Mesodermal cell (in vitro differentiated cells): ENCODE measurements around the gene PLXDC1.

Source experiments
- H3K27ac ChIP-seq: 2 replicates; pipeline ENCODE4 v1.7.0; 2013; ENCODE audit warnings: mild to moderate bottlenecking, low read depth, low read length, moderate library complexity; ENCODE audit not compliant: severe bottlenecking
- H3K36me3 ChIP-seq: 2 replicates; pipeline ENCODE4 v1.7.1; 2013; ENCODE audit warnings: mild to moderate bottlenecking, low read length, moderate library complexity; ENCODE audit not compliant: control insufficient read depth, insufficient read depth
- H3K4me1 ChIP-seq: one replicate; pipeline ENCODE4 v1.7.1; 2013; ENCODE audit warnings: mild to moderate bottlenecking, low read length; ENCODE audit not compliant: insufficient read depth, control insufficient read depth, poor library complexity, severe bottlenecking
- H3K4me3 ChIP-seq: 2 replicates; pipeline ENCODE4 v1.7.0; 2013; ENCODE audit warnings: low read length, control low read depth, mild to moderate bottlenecking; ENCODE audit not compliant: insufficient read depth, poor library complexity, severe bottlenecking; ENCODE audit errors: extremely low read depth
- H3K9me3 ChIP-seq: 2 replicates; pipeline ENCODE4 v1.7.1; 2013; ENCODE audit warnings: mild to moderate bottlenecking, low read length, moderate library complexity; ENCODE audit not compliant: control insufficient read depth
- WGBS, 2 experiments: methylation state at CpG; one replicate each; pipeline ENCODE4 v1.1.5; 2013; ENCODE audit warnings: missing lambda C conversion rate in 2 of 2; ENCODE audit not compliant: insufficient coverage in 2 of 2; 5-methylcytosine and 5-hydroxymethylcytosine counted together

Gene PLXDC1

DNA sequence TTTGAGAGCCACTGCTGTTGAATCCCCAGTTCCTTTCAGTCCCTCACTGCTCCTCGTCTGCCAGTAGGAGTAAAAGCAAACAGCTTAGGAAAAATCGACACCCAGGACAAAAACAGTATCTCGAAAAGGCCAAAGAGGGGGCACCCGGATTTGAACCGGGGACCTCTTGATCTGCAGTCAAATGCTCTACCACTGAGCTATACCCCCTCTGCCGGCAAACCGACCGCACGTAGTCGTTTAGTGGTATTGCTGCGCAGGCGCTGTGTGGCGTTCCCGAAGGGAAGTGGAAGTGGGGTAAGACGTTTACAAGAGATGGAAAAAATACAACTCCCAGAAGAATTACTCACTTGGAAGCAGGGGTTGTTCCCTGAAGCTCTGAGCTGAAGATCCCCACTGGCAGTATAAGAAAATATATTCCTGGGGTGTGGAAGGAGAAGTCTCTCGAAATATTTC is 2.2 kb upstream of the PLXDC1 start:
- 0% methylated on average over 4 to 5 of the region's 16 CpGs for WGBS, 2 experiments
- H3K9me3 ChIP-seq: no peaks in the 10 kb centered on the region
- H3K4me3 ChIP-seq: peak overlapping the region; percentile 96
- peaks cover 10% of the 10 kb centered on the region for H3K4me1 ChIP-seq
- H3K27ac ChIP-seq: peak overlapping the region; percentile 49
- H3K36me3 ChIP-seq: no peaks in the 10 kb centered on the region

DNA sequence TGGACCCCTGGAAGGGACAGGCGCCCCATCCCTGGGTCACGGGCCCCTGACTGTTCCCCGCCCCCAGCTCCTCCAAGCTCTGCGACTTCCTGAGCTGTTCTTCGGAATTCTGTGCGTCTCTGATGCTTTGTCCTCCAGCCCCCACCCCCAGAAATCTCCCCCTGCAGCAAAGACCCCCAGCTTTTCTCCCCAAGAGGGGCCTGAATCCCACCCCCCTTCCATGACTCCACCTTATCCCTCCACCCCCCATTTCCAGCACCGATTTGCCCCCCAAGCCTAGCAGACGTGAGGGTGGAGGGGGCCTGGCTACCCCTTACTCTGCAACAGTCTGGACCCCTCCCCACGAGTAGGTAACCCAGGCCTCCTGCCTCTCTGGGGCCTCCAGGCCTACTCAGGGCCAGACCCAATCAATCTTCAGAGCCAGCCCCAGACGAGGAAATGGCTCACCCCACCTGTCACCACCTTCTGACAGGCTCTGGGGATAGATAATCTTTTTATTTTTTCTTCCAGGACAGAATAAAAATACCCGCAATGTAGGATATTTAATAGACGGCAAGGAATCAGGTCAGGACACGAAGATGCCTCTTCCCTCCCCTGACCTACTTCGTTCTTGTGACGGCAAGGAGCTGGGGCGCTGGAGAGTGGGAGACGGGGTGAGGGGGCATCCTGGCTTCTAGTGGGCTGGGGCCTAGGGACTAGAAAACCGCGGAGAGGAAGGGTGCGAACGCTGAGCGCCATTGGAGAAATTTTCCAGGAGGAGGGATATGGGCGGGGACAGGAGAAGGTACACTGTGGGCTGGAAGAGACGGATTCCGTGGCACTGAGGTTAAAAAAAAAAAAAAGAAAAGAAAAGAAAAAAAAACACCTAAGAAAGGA is 744 bp upstream of the PLXDC1 start:
- H3K4me3 ChIP-seq: peak overlapping the region; percentile 96
- H3K27ac ChIP-seq: peak overlapping the region; percentile 18
- 7 to 19% methylated on average over 13 of the region's 25 CpGs for WGBS, 2 experiments
- peaks cover 10% of the 10 kb centered on the region for H3K4me1 ChIP-seq
- H3K36me3 ChIP-seq: no peaks in the 10 kb centered on the region
- no peaks in the 10 kb centered on the region for H3K9me3 ChIP-seq

GRCh38 chr17:39150795-39151149 is 665 bp downstream of the PLXDC1 start:
- peak overlapping the region; percentile 22 for H3K4me3 ChIP-seq
- no peaks in the 10 kb centered on the region for H3K9me3 ChIP-seq
- no peak overlapping the region for H3K27ac ChIP-seq
- 57% methylated on average over 1 of the region's 5 CpGs; no CpG with 5 or more reads in 1 of the 2 experiments for WGBS, 2 experiments
- no peaks in the 10 kb centered on the region for H3K36me3 ChIP-seq
- peaks cover 8% of the 10 kb centered on the region for H3K4me1 ChIP-seq

DNA sequence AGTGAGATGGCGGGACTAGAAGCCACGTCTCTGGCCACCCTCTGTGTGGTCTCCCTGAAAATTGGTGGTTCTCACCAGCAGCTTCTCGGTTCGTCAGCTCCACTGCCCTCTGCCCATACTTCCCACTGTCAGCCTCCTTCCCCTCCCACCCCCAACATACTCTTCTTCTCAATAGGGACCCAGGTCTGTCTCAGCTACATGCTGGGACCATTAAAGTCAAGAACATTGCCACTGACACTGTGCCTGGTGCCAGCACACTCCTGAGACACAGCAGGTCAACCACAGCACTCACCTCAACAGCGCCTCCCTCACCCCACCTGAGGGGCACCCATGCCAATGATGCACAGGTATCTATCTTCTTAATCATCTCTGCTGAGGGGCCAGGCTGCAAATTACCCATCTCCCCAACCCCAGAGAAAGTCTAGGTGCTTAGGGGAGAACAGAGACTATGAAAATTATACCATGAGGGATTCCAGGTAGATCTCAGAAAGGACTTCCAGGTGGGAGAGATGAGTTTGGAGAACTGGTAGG is 1.3 kb downstream of the PLXDC1 start:
- 66 to 68% methylated on average over 4 of the region's 5 CpGs for WGBS, 2 experiments
- Histone ChIP-seq H3K9me3 (no peaks in the 10 kb centered on the region), H3K4me1 (peaks cover 8% of the 10 kb centered on the region), H3K27ac (no peak overlapping the region), H3K4me3 (no peak overlapping the region), H3K36me3 (no peaks in the 10 kb centered on the region)

DNA sequence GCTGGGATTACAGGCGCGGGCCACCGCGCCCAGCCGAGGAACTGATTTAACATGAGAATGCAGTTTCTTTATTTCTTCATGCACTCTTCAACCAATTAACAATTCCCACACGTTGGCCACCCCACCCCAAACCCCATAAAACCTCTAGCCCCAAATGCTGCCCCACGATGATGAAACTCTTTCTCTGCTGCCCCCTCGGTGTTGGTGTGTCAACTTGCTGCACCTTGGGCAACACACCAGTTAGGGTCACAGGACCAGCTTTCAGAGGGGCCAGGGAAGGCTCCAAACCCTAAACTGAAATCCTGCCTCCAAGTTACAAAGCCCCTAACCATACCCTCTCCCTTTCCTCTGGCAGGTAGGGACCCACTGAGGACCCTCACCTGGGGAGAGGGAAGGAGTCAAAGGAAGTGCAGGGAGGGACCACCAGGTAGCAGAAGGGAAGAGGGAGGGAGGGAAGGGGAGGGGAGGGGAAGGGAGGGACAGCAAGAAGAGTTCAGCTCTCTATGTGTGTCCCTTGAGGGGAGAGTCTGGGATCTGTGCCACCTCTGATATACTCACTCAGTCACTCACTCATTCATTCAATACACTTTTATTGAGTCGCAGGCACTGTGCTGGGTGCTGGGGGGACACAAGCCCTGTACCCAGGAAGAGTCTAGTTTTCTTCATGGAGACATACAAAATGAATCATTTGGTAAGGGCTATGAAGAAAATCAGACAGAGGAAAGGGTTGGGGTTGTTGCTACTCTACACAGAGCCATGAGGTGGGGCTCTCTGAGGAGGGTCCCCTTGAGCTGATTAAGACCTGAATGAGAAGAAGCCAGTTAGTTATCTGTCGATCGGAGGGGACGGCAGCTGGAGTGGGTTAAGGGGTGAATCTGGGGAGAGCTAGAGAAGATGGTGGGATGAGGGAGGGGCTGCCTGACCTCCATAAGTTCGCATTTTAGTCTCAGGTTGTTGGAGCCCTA is 3.9 kb downstream of the PLXDC1 start:
- no peak overlapping the region for H3K27ac ChIP-seq
- H3K36me3 ChIP-seq: no peaks in the 10 kb centered on the region
- peaks cover 8% of the 10 kb centered on the region for H3K4me1 ChIP-seq
- H3K4me3 ChIP-seq: no peak overlapping the region
- 65 to 67% methylated on average over 10 to 12 of the region's 13 CpGs for WGBS, 2 experiments
- H3K9me3 ChIP-seq: no peaks in the 10 kb centered on the region

DNA sequence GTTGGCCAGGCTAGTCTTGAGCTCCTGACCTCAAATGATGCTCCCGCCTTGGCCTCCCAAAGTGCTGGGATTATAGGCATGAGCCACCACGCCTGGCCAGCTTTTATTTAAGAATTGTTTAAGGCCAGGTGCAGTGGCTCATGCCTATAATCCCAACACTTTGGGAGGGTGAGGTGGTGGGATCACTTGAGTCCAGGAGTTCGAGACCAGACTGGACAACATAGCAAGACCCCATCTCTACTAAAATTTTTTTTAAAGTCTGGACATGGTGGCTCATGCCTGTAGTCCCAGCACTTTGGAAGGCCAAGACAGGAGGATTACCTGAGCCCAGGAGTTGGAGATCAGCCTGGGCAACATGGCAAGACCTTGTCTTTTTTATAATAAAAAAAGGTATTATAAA is 5.2 kb downstream of the PLXDC1 start:
- no peaks in the 10 kb centered on the region for H3K36me3 ChIP-seq
- H3K4me3 ChIP-seq: no peak overlapping the region
- peaks cover 3% of the 10 kb centered on the region for H3K9me3 ChIP-seq
- 100% methylated on average over 2 of the region's 3 CpGs for WGBS, 2 experiments
- no peak overlapping the region for H3K27ac ChIP-seq
- no peaks in the 10 kb centered on the region for H3K4me1 ChIP-seq

DNA sequence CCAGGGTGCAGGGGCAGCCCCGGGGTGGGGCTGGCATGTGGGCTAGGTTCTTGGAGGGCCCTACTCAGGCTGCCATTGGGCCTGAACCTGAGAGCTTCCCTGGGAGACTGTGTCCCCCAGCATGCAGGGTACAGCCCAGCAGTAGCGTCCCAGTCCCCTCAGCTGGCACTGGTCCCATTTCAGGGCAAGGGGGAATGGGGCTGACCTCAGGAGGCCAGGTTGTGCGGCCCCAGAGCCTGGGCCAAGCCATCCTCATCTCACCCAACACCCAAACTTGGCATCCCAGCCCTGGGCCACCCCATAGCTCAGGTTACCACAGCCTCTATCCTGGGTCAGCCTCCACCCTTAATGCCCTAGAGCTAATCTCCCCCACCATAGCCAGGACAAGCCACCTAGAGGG is 6.3 kb downstream of the PLXDC1 start:
- Histone ChIP-seq H3K36me3 (no peaks in the 10 kb centered on the region), H3K9me3 (peaks cover 5% of the 10 kb centered on the region), H3K4me1 (no peaks in the 10 kb centered on the region), H3K27ac (no peak overlapping the region), H3K4me3 (no peak overlapping the region)
- 86 to 100% methylated on average over 1 to 2 of the region's 3 CpGs for WGBS, 2 experiments

- H3K27ac ChIP-seq: no peak overlapping the region
- no peaks in the 10 kb centered on the region for H3K36me3 ChIP-seq
- H3K4me1 ChIP-seq: no peaks in the 10 kb centered on the region
- no peak overlapping the region for H3K4me3 ChIP-seq
- peaks cover 5% of the 10 kb centered on the region for H3K9me3 ChIP-seq
- 90 to 91% methylated on average over 5 to 9 of the region's 9 CpGs for WGBS, 2 experiments
Measured at GRCh38 chr17:39144416-39144840, 7.0 kb downstream of the PLXDC1 start.

DNA sequence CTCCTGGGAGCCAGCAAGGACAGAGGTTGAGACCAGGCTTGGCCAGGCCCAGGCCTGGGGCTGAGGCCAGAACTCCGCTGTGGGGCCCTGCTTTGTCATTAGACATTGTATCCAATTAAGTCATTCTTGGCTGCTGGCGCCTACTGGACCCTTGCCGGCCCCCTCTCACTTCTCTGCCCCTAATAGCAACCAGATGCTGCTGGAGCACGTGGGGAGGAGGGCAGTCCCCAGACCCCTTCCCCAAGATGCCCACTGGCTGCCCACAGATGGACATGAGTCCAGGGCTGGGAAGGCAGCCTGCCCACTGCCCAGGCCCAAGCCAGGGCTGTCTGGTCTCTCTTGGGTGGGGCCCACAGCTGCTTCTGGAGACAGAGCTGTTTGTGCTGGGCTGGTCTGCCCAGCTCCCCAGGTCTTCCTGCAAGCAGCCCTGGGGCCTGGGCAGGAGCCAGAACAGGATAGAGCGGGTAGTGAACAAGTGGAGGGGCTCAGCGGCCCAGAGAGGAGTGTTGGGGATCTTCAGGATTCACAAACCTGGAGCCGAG is 7.8 kb downstream of the PLXDC1 start:
- WGBS, 2 experiments: 87 to 91% methylated on average over 4 to 7 of the region's 7 CpGs
- peaks cover 5% of the 10 kb centered on the region for H3K9me3 ChIP-seq
- no peak overlapping the region for H3K27ac ChIP-seq
- H3K36me3 ChIP-seq: no peaks in the 10 kb centered on the region
- no peak overlapping the region for H3K4me3 ChIP-seq
- H3K4me1 ChIP-seq: peaks cover 5% of the 10 kb centered on the region

DNA sequence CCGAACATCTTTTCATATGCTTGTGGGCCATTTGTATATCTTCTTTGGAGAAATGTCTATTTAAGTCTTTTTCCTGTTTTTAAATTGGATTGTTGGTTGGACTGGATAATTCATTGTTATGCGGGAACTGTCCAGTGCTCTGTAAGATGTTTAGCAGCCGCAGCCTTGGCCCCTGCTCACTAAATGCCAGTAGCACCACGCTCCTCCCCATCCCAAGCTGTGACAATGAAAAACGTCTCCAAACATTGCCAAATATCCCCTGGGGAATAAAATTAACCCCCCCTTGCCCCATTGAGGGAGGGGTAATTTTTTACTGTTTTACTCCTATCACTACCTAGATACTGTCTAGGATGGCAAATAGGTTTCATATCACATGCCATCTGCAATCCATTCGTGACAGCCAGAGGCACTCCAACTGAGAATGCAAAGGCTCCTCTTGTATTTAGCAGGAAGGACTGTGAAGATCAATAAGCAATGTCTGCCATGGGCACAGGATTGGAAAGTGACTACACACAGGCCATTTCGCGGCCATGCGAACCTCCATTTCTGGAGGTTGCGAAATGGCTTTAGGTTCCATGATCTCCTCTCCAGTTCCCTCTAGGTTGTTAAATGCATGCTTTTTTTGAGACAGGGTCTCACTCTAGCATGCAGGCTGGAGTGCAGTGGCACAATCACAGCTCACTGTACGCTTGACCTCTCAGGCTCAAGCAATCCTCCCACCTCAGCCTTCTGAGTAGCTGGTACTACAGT is 9.3 kb downstream of the PLXDC1 start:
- H3K27ac ChIP-seq: no peak overlapping the region
- H3K4me3 ChIP-seq: no peak overlapping the region
- H3K36me3 ChIP-seq: no peaks in the 10 kb centered on the region
- peaks cover 5% of the 10 kb centered on the region for H3K4me1 ChIP-seq
- WGBS, 2 experiments: 96% methylated on average over 4 to 7 of the region's 11 CpGs
- peaks cover 5% of the 10 kb centered on the region for H3K9me3 ChIP-seq
